ENCODE results near the gene ADAMTS17. TPM values are rescaled to one million over a fixed set of nuclear protein-coding genes. Genes with fewer than 3 reads are reported as not detected.

ADAMTS17 gene
- total and polyA plus RNA-seq, 8 donors = 0.31 to 14.3 (median 6.3) TPM

- Histone ChIP-seq H3K36me3 (no peaks in the 10 kb centered on the region), H3K4me1 (peaks cover 3 to 10% (median 5%) of the 10 kb centered on the region in 4 donors), H3K27me3 (peaks cover 0 to 7% (median 0%) of the 10 kb centered on the region in 3 donors), H3K4me3 (no peak overlapping the region), H3K27ac (no peak overlapping the region), H3K9me3 (no peaks in the 10 kb centered on the region)
- TF ChIP-seq POLR2A (IDR thresholded peaks at IDR 0.05) = no peak
- TF ChIP-seq CTCF (IDR thresholded peaks at IDR 0.05) = no peak
- no peak for TF ChIP-seq POLR2AphosphoS5 (IDR thresholded peaks at IDR 0.05)
- TF ChIP-seq EP300 (IDR thresholded peaks at IDR 0.05) = no peak
- intact Hi-C loops (cut with DNase I; ENCODE audit: low total_unique reads) = no loop called here
- WGBS, 5 donors = 61 to 75% (median 65%) methylated on average over 2 of the region's 2 CpGs
- DNase-seq = no peak
Observed at GRCh38 chr15:100355342-100355741, 13.6 kb upstream of the ADAMTS17 start.

GRCh38 chr15:100353449-100353848 is 11.7 kb upstream of the ADAMTS17 start:
- no peak for TF ChIP-seq POLR2AphosphoS5 (IDR thresholded peaks at IDR 0.05)
- TF ChIP-seq POLR2A (IDR thresholded peaks at IDR 0.05) = no peak
- TF ChIP-seq CTCF (IDR thresholded peaks at IDR 0.05) = no peak
- no peak for TF ChIP-seq EP300 (IDR thresholded peaks at IDR 0.05)
- intact Hi-C loops (cut with DNase I; ENCODE audit: low total_unique reads) = no loop called here
- WGBS, 5 donors = 76 to 90% (median 78%) methylated on average over 3 of the region's 3 CpGs
- peaks cover 5 to 22% (median 13%) of the 10 kb centered on the region in 4 donors for H3K4me1 ChIP-seq
- no peak for DNase-seq
- H3K4me3 ChIP-seq = no peak overlapping the region
- H3K27ac ChIP-seq = no peak overlapping the region
- H3K9me3 ChIP-seq = no peaks in the 10 kb centered on the region
- no peaks in the 10 kb centered on the region for H3K36me3 ChIP-seq
- peaks cover 0 to 7% (median 0%) of the 10 kb centered on the region in 3 donors for H3K27me3 ChIP-seq

- Histone ChIP-seq H3K36me3 (no peaks in the 10 kb centered on the region), H3K4me1 (peaks cover 5 to 22% (median 13%) of the 10 kb centered on the region in 4 donors), H3K27me3 (no peaks in the 10 kb centered on the region), H3K27ac (peak overlapping the region; percentile 93 to 98 (median 98)), H3K4me3 (peak overlapping the region; percentile 62 to 72 (median 70)), H3K9me3 (no peaks in the 10 kb centered on the region)
- TF ChIP-seq CTCF (IDR thresholded peaks at IDR 0.05) (peak in 1 of 7 experiments; percentile 16), POLR2AphosphoS5 (IDR thresholded peaks at IDR 0.05) (peak; percentile 65 to 79 (median 67)), EP300 (IDR thresholded peaks at IDR 0.05) (no peak), POLR2A (IDR thresholded peaks at IDR 0.05) (no peak)
- 23 to 37% (median 30%) methylated on average over 19 of the region's 19 CpGs for WGBS, 5 donors
- peak; percentile 49 to 86 for DNase-seq
- intact Hi-C loops (cut with DNase I; ENCODE audit: low total_unique reads) = no loop called here
Observed at GRCh38 chr15:100350434-100351226, 8.9 kb upstream of the ADAMTS17 start.

GRCh38 chr15:100349696-100350433 is 8.1 kb upstream of the ADAMTS17 start:
- DNase-seq = peak; percentile 95 to 98
- Histone ChIP-seq H3K4me1 (peaks cover 5 to 22% (median 13%) of the 10 kb centered on the region in 4 donors), H3K9me3 (no peaks in the 10 kb centered on the region), H3K36me3 (no peaks in the 10 kb centered on the region), H3K4me3 (peak overlapping the region; percentile 62 to 72 (median 70)), H3K27me3 (no peaks in the 10 kb centered on the region), H3K27ac (peak overlapping the region; percentile 93 to 98 (median 98))
- TF ChIP-seq EP300 (IDR thresholded peaks at IDR 0.05) (no peak), CTCF (IDR thresholded peaks at IDR 0.05) (peak in 5 of 7 experiments; percentile 78 to 90 (median 83)), POLR2AphosphoS5 (IDR thresholded peaks at IDR 0.05) (peak; percentile 40 to 73 (median 71)), POLR2A (IDR thresholded peaks at IDR 0.05) (peak in 1 of 4 donors; percentile 11)
- 1 to 3% (median 1%) methylated on average over 23 to 43 of the region's 43 CpGs for WGBS, 5 donors
- intact Hi-C loops (cut with DNase I; ENCODE audit: low total_unique reads) = loop anchor here (10.0 kb wide), 1 partner anchor 215 kb away; no protein-coding TSS in a partner anchor
